AG04449 (cell line): Measurements from ENCODE around the gene CDCA8.

Source experiments
- CTCF ChIA-PET: fragments of 350-600 bp; formaldehyde crosslinking; extraction: SDS; loops from one replicate; lab custom pipeline; 2021; ENCODE audit warnings: antibody characterized with exemption; lab: Yijun Ruan, JAX
- POLR2A ChIA-PET: fragments of 400-600, 350-600 bp; formaldehyde crosslinking; extraction: SDS; loops from one replicate; lab custom pipeline; 2020; ENCODE audit warnings: antibody characterized with exemption, inconsistent platforms; lab: Yijun Ruan, JAX
- DNase-seq: peaks from one replicate; pipeline ENCODE4 v3.0.0-alpha.2; 2010; ENCODE audit warnings: low read depth, low spot score
- H3K4me3 ChIP-seq: 2 replicates; pipeline ENCODE4 v1.5.1; 2011; ENCODE audit warnings: low read depth, mild to moderate bottlenecking, control low read depth, low read length
- CTCF ChIP-seq: IDR thresholded peaks from one replicate; pipeline ENCODE4 v1.5.1; 2011; ENCODE audit warnings: mild to moderate bottlenecking, moderate library complexity, low read length, control low read depth, inconsistent platforms; ENCODE audit not compliant: insufficient read depth; ENCODE audit errors: missing control alignments

CDCA8 gene

GRCh38 chr1:37703061-37703460, 10.7 kb downstream of the CDCA8 start:
- ChIA-PET CTCF (interaction anchor here (1.8 kb wide), 1 partner anchor 11 kb away, joined by 7 read pairs; the partner anchor contains the start of gene CDCA8), POLR2A (no interaction called here)
- no peak overlapping the region for H3K4me3 ChIP-seq
- no peak for DNase-seq
- TF ChIP-seq CTCF, result no peak

GRCh38 chr1:37704966-37705365, 12.7 kb downstream of the CDCA8 start:
- TF ChIP-seq CTCF, result no peak
- ChIA-PET POLR2A (no interaction called here), CTCF (interaction anchor here (0.9 to 1.7 kb wide), 4 partner anchors 10 to 40 kb away, joined by 3 to 10 read pairs (median 4); no protein-coding TSS in a partner anchor)
- no peak overlapping the region for H3K4me3 ChIP-seq
- DNase-seq, result peak; percentile 29

GRCh38 chr1:37705399-37705798, 13.1 kb downstream of the CDCA8 start:
- TF ChIP-seq CTCF, result no peak
- POLR2A ChIA-PET, result no interaction called here
- CTCF ChIA-PET, result interaction anchor here (0.9 to 1.7 kb wide), 4 partner anchors 10 to 41 kb away, joined by 3 to 10 read pairs (median 4); no protein-coding TSS in a partner anchor
- no peak for DNase-seq
- no peak overlapping the region for H3K4me3 ChIP-seq

GRCh38 chr1:37708471-37708870, 16.2 kb downstream of the CDCA8 start:
- TF ChIP-seq CTCF, result no peak
- H3K4me3 ChIP-seq, result no peak overlapping the region
- CTCF ChIA-PET, result interaction anchor here (1.9 kb wide), 1 partner anchor 9 kb away, joined by 5 read pairs; no protein-coding TSS in a partner anchor
- POLR2A ChIA-PET, result no interaction called here
- no peak for DNase-seq

- TF ChIP-seq CTCF, result no peak
- ChIA-PET CTCF (no interaction called here), POLR2A (no interaction called here)
- no peak for DNase-seq
- H3K4me3 ChIP-seq, result no peak overlapping the region
Measured at GRCh38 chr1:37714226-37714625, 21.9 kb downstream of the CDCA8 start.

- CTCF ChIA-PET, result no interaction called here
Measured at GRCh38 chr1:37714689-37715088, 22.4 kb downstream of the CDCA8 start.

More at GRCh38 chr1:37714689-37715088, 22.4 kb downstream of the CDCA8 start:
- no peak overlapping the region for H3K4me3 ChIP-seq
- no peak for TF ChIP-seq CTCF
- POLR2A ChIA-PET, result no interaction called here
- DNase-seq, result no peak
